OCI-LY1 (cell line): ENCODE results near the gene URB2.

Experiments used
- EZH2 ChIP-seq: fragments of 200-600 bp; sonication (generic), shearing (Covaris generic); IDR thresholded peaks from 2 replicates; pipeline ENCODE4 v1.8.0; 2017; ENCODE audit warnings: borderline replicate concordance, mixed run types, mild to moderate bottlenecking, antibody characterized with exemption, low read length, moderate library complexity, mixed read lengths
- TF ChIP-seq, protein P1 (sequence below): fragments of 200-600 bp; sonication (generic), shearing (Covaris generic); IDR thresholded peaks from 2 replicates; pipeline ENCODE4 v1.5.1; 2017; ENCODE audit warnings: mild to moderate bottlenecking, antibody characterized with exemption, low read length, moderate library complexity, mixed read lengths

DNA sequence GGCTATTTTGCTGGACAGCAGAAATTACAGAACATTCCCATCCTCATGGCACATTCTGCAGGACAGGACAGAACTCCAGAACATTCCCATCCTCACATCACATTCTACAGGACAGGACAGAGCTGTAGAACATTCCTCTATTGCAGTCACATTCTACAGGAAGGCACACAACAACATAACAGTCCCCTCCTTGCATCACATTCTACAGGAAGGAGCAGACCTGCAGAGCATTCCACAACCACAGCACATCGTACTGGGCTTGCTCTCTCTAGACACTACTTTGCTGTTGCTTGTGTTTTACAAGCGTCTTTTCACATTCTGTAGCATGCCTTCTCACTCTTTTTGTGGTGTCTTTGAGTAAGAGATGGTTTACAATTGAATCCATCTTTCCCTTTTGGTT, 40.7 kb upstream of the URB2 start:
- TF ChIP-seq, protein P1, sequence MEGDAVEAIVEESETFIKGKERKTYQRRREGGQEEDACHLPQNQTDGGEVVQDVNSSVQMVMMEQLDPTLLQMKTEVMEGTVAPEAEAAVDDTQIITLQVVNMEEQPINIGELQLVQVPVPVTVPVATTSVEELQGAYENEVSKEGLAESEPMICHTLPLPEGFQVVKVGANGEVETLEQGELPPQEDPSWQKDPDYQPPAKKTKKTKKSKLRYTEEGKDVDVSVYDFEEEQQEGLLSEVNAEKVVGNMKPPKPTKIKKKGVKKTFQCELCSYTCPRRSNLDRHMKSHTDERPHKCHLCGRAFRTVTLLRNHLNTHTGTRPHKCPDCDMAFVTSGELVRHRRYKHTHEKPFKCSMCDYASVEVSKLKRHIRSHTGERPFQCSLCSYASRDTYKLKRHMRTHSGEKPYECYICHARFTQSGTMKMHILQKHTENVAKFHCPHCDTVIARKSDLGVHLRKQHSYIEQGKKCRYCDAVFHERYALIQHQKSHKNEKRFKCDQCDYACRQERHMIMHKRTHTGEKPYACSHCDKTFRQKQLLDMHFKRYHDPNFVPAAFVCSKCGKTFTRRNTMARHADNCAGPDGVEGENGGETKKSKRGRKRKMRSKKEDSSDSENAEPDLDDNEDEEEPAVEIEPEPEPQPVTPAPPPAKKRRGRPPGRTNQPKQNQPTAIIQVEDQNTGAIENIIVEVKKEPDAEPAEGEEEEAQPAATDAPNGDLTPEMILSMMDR = no peak
- no peak for TF ChIP-seq EZH2
